ENCODE results near the gene NOC2L. TPM values are rescaled to one million over a fixed set of nuclear protein-coding genes. Genes with fewer than 3 reads are reported as not detected.
"Not testable (repeated sequence)": the region's sequence is repeated elsewhere in the genome, so short reads cannot be mapped to it uniquely, and the experiment has no call there.

Gene NOC2L
- total RNA-seq, 1 donor from 2014 or later: 106 TPM

DNA sequence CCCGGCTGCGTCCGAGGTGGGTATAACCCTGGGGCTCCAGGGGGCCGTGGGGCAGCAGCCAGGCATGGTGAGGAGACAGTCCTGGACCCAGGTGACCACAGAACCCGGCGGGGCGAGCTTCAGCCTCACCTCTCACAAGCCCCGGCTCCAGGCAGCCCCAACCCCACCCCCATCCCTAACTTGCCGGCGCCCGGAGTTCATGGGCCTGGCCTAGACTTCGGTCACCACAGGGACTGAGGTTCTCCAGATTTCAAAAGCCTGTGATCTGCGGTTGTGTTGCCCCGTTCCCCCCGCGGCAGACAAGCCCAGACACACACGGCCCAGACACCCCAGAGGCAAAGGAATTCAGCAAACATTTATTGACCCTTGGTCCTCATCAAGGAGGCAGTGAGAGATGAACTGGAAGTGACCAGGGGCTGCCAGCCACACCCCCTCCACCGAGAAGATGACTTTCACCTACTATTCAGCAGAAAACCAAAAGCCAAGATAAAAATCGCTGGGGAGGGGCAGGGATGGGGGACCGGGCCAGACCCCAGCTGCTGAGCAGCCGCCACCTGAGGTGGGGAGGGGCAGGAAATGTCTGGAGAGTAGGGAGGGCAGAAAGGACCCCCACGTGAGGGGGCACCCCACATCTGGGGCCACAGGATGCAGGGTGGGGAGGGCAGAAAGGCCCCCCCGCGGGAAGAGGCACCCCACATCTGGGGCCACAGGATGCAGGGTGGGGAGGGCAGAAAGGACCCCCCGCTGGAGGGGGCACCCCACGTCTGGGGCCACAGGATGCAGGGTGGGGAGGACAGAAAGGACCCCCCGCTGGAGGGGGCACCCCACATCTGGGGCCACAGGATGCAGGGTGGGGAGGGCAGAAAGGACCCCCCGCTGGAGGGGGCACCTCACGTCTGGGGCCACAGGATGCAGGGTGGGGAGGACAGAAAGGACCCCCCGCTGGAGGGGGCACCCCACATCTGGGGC, 36.9 kb upstream of the NOC2L start:
- TF ChIP-seq, protein P1, sequence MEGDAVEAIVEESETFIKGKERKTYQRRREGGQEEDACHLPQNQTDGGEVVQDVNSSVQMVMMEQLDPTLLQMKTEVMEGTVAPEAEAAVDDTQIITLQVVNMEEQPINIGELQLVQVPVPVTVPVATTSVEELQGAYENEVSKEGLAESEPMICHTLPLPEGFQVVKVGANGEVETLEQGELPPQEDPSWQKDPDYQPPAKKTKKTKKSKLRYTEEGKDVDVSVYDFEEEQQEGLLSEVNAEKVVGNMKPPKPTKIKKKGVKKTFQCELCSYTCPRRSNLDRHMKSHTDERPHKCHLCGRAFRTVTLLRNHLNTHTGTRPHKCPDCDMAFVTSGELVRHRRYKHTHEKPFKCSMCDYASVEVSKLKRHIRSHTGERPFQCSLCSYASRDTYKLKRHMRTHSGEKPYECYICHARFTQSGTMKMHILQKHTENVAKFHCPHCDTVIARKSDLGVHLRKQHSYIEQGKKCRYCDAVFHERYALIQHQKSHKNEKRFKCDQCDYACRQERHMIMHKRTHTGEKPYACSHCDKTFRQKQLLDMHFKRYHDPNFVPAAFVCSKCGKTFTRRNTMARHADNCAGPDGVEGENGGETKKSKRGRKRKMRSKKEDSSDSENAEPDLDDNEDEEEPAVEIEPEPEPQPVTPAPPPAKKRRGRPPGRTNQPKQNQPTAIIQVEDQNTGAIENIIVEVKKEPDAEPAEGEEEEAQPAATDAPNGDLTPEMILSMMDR (conservative IDR thresholded peaks at IDR 0.05): no peak
- DNase-seq (ENCODE audit: low read depth, low spot score): no peak
- peaks cover 43% of the 10 kb centered on the region for H3K27me3 Mint-ChIP-seq (ENCODE audit: low read depth)
- H3K4me1 Mint-ChIP-seq: peaks cover 8% of the 10 kb centered on the region
- H3K36me3 Mint-ChIP-seq (ENCODE audit: low read depth): peaks cover 3% of the 10 kb centered on the region
- no peak overlapping the region for H3K27ac Mint-ChIP-seq (ENCODE audit: unreplicated experiment)
- peak overlapping the region; percentile 74 for H3K4me3 Mint-ChIP-seq
- peaks cover 3% of the 10 kb centered on the region for H3K9me3 Mint-ChIP-seq

DNA sequence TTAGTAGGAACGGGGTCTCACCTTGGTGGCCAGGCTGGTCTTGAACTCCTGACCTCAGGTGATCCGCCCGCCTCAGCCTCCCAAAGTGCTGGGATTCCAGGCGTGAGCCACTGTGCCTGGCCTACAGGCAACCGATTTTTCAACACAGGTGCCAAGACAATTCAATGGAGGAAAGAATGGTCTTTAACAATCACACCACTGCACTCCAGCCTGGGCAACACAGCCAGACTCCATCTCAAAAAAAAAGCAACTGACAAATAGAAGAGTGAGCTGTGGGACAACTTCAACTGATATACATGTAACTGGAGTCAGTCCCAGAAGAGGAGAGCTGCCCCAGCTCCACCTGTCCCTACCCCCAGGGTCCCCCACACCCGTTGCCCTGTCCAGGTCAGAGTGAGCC, 35.5 kb upstream of the NOC2L start:
- H3K4me1 Mint-ChIP-seq: not testable (repeated sequence)
- H3K27me3 Mint-ChIP-seq (ENCODE audit: low read depth): peaks cover 50% of the 10 kb centered on the region

DNA sequence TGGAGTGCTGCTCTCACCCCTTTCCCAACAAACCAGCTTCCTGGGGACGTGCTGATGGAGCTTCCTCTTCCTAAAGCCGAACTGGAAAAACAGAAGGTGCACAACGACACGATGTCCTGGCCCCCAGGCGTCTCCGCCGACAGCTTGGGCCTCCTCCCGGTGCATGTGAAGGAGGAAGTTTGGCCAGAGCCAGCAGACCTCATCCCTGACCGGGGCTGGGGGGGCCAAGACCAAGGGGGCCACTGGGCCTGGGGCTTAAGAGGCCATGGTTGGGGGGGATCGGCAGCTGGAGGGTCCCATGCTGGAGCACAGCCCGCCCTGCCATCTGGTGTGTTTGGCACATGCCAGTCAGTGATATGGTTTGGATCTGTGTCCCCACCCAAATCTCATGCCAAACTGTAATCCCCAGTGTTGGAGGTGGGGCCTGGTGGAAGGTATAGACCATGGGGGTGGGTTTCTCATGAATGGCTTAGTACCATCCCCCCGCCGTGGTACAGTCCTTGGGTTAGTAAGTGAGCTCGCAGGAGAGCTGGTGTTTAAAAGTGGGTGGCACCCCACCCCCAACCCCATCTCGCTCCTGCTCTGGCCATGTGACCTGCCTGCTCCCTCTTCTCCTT, 34.4 kb upstream of the NOC2L start:
- Mint-ChIP-seq H3K4me3 (no peak overlapping the region), H3K4me1 (peaks cover 8% of the 10 kb centered on the region), H3K27ac (ENCODE audit: unreplicated experiment) (no peak overlapping the region), H3K9me3 (peaks cover 3% of the 10 kb centered on the region), H3K36me3 (ENCODE audit: low read depth) (peaks cover 6% of the 10 kb centered on the region), H3K27me3 (ENCODE audit: low read depth) (peaks cover 56% of the 10 kb centered on the region)
- DNase-seq (ENCODE audit: low read depth, low spot score): no peak
- TF ChIP-seq, protein P1 (conservative IDR thresholded peaks at IDR 0.05): no peak

More for the DNA sequence above, 35.5 kb upstream of the NOC2L start:
- H3K27ac Mint-ChIP-seq (ENCODE audit: unreplicated experiment); H3K9me3 Mint-ChIP-seq; DNase-seq (ENCODE audit: low read depth, low spot score); H3K36me3 Mint-ChIP-seq (ENCODE audit: low read depth): not testable (repeated sequence)
- peak overlapping the region; percentile 72 for H3K4me3 Mint-ChIP-seq

DNA sequence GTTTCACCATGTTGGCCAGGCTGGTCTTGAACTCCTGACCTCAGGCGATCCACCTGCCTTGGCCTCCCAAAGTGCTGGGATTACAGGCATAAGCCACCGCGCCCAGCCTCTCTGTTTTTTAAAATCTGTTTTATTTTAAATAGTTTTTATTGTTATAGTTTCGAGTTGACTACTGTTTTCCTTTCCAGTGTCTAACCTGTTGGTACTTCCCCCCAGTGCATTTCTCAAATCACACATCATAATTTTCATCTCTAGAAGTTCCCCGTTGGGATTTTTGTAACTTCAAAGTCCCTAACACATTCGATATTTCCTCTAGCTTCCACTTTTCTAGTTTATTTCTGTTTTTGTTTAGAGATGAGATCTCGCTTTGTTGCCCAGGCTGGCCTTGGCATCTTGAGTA, 33.3 kb upstream of the NOC2L start:
- TF ChIP-seq, protein P1 (conservative IDR thresholded peaks at IDR 0.05): no peak
- peaks cover 61% of the 10 kb centered on the region for H3K27me3 Mint-ChIP-seq (ENCODE audit: low read depth)
- H3K36me3 Mint-ChIP-seq (ENCODE audit: low read depth): peaks cover 6% of the 10 kb centered on the region
- no peak overlapping the region for H3K27ac Mint-ChIP-seq (ENCODE audit: unreplicated experiment)
- peaks cover 3% of the 10 kb centered on the region for H3K9me3 Mint-ChIP-seq
- peaks cover 8% of the 10 kb centered on the region for H3K4me1 Mint-ChIP-seq
- no peak overlapping the region for H3K4me3 Mint-ChIP-seq
- DNase-seq (ENCODE audit: low read depth, low spot score): no peak

DNA sequence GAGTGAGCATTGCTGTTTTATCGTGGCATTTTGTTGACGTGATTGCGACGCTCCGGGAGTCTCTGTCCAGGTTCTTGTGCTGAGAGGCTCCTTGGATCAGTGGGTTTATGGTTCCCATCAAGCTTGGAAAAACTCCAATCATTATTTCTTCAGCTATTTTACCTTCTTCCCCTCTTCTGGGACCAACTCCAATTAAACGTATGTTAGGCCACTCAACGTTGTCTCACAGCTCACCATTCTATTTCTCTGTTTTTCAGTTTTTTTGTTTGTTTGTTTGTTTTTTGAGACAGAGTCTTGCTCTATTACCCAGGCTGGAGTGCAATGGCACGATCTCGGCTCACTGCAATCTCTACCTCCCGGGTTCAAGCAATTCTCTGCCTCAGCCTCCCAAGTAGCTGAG, 32.8 kb upstream of the NOC2L start:
- peaks cover 6% of the 10 kb centered on the region for H3K36me3 Mint-ChIP-seq (ENCODE audit: low read depth)
- peaks cover 8% of the 10 kb centered on the region for H3K4me1 Mint-ChIP-seq
- H3K27me3 Mint-ChIP-seq (ENCODE audit: low read depth): peaks cover 58% of the 10 kb centered on the region
- no peak overlapping the region for H3K4me3 Mint-ChIP-seq
- H3K27ac Mint-ChIP-seq (ENCODE audit: unreplicated experiment): no peak overlapping the region
- H3K9me3 Mint-ChIP-seq: peaks cover 3% of the 10 kb centered on the region
- no peak for DNase-seq (ENCODE audit: low read depth, low spot score)
- TF ChIP-seq, protein P1 (conservative IDR thresholded peaks at IDR 0.05): no peak

DNA sequence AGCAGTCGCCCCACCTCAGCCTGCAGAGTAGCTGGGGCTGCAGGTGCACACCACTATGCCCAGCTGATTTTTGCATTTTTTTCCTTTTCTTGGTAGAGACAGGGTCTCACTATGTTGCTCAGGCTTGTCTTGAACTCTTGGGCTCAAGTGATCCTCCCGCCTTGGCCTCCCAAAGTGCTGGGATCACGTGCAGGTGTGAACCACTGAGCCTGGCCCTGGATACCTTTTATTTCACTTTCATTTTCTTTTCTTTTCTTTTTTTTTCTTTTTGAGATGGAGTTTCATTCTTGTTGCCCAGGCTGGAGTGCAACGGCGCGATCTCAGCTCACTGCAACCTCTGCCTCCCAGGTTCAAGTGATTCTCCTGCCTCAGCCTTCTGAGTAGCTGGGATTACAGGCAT, 32.2 kb upstream of the NOC2L start:
- H3K9me3 Mint-ChIP-seq; H3K27ac Mint-ChIP-seq (ENCODE audit: unreplicated experiment); H3K4me1 Mint-ChIP-seq; H3K36me3 Mint-ChIP-seq (ENCODE audit: low read depth); H3K4me3 Mint-ChIP-seq; DNase-seq (ENCODE audit: low read depth, low spot score): not testable (repeated sequence)
- H3K27me3 Mint-ChIP-seq (ENCODE audit: low read depth): peaks cover 60% of the 10 kb centered on the region

DNA sequence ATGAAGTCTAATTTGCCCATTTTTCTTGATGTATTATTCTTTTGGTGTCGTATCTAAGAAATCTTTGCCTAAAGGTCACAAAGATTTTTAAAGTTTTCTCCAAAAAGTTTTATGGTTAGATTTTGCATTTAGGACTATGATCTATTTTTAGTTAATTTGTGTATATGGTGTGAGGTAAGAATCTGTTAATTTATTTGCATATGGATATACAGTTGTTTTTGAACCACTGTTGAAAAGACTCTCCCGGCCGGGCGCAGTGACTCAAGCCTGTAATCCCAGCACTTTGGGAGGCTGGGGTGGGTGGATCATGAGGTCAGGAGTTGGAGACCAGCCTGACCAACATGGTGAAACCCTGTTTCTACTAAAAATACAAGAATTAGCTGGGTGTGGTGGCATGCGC, 29.0 kb upstream of the NOC2L start:
- not testable (repeated sequence) for H3K27ac Mint-ChIP-seq (ENCODE audit: unreplicated experiment); DNase-seq (ENCODE audit: low read depth, low spot score); H3K9me3 Mint-ChIP-seq; H3K4me1 Mint-ChIP-seq; H3K4me3 Mint-ChIP-seq; H3K36me3 Mint-ChIP-seq (ENCODE audit: low read depth)
- H3K27me3 Mint-ChIP-seq (ENCODE audit: low read depth): peaks cover 69% of the 10 kb centered on the region

Measured in neural crest cell (in vitro differentiated cells).